CD4-positive, alpha-beta T cell treated with Interferon alpha-2 for 1 hour (primary cell): ENCODE measurements around the gene RAPGEF2.
"Not testable (repeated sequence)": the region's sequence is repeated elsewhere in the genome, so short reads cannot be mapped to it uniquely, and the experiment has no call there.

Source experiments
- DNase-seq, 2 donors: peaks; one replicate each; pipeline ENCODE4 v3.0.0-alpha.2; 2020 to 2022

RAPGEF2 gene

DNA sequence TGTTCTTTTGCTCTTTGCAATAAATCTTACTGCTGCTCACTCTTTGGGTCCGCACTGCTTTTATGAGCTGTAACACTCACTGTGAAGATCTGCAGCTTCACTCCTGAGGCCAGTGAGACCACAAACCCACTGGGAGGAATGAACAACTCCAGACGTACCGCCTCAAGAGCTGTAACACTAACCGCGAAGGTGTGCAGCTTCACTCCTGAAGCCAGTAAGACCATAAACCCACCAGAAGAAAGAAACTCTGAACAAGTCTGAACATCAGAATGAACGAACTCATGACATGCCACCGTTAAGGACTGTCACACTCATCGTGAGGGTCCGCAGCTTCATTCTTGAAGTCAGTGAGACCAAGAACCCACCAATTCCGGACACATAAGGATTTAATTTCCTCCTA lies 276.2 kb downstream of the RAPGEF2 start:
- not testable (repeated sequence) for DNase-seq

DNA sequence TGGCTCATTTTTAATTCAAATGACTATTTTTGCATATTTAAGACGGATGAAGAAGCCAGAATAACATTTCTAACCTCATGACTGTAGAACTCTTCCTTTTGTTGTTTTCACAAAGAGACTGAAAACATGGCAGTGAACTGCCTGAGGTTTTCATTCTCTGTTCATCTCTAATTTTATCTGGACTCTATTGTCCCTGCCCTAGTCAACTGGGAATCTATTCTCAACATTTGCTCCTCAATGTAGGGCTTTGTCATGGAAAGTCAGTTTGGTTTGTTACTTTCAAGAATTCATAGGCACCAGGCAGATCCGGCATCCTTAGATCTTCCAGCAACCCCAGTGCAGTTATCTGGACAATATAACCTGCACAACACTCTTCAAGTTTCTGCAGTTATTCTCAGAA lies 277.0 kb downstream of the RAPGEF2 start:
- DNase-seq, result no peak

DNA sequence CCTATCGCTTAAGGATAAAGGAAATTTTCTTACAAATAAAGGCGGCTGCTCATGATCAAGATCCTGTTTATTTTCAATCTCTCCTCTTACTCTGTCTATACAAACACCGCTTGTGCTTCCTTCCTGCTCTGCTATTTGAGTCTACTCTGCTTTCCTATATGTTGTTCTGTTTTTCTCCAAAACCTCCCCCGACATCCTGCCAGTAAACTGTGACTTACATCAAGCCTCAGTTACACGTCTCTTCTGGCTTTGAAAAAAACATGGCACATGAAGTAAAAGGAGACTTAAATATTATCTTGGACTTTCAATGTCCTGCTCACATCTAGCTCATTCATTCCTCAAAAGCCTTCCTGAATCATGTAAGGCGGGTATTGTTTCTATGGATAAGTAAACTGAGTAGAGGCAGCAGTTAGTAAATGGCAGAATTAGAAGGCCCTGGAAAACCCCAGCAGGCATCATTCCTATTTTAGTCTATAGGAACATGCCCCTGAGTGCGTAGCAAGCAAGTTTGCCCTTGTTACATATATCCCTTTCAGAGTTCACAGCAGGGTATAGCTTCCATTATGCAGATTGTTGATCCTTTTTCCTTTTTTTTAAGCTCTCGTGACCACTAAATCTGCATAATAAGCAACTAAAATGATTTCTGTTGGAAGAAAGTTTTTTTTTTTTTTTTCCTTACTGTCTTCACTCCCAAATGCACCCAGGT lies 280.1 kb downstream of the RAPGEF2 start:
- DNase-seq, result no peak

DNA sequence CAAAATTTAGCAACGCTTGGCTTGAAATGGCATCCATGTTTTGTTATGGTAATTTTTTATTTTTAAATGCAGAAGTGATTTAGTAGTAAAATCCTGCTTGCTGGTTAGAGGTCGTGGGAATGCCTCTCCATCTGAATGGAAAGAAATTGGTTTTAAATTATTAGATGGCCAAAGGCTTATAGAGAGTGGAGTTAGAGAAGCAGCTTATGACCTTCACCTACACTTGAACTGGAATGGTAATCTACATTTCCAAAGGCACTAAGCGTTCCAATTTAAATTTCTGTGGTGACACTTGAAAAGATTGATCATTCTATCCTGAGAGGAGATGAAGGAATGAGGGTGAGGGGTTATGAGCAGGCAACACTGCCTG lies 280.7 kb downstream of the RAPGEF2 start:
- no peak for DNase-seq

DNA sequence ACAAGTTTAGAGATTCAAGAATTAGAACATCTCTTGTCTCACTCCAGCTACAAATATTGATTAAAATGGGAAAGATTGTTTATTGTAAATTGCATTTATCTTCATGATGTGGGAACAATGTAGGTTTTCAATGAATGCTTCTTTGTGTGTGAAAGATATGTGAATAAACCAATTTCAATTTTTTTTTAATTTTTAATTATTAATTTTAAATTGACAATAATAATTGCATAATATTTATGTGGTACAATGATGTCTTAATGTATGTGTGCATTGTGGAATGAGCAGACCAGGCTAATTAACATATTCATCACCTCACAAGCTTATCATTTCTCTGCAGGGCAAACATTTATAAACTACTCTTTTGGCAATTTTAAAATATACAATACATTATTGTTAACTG lies 281.1 kb downstream of the RAPGEF2 start:
- DNase-seq, result no peak

DNA sequence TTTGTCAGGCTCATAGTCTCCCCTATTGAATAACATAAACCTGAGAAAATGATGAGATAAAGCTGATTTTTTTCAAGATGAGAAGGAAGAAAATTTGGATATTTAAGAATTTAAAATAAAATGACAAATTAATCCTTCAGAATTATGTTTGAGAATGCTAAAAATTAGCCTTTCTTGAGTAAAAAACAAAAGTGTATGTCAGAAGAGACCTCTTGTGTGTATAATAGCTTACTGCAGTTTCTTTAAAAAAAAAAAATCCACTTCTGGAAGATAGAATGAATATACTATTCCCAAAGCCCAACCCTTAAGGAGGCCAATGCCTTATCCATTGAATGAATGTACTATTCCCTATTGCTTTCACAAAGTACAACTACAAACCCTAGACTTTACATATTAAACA lies 281.8 kb downstream of the RAPGEF2 start:
- DNase-seq, result no peak

DNA sequence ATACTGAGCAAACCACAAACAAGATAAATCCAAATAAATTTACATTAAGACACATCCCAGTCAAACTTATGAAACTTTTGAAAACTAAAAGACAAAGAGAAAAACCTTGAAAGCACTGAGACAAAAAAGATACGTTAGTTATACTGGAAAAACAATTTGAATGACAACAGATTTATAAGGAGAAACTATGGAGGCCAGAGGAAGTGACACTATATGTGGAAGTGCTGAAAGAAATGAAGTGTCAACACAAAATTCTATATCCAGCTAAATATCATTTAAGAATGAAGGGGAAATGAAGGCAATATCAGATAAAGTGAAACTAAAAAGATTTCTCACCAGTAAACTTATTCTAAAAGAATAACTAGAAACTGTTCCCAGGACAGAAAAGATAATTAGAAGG lies 283.7 kb downstream of the RAPGEF2 start:
- no peak for DNase-seq

DNA sequence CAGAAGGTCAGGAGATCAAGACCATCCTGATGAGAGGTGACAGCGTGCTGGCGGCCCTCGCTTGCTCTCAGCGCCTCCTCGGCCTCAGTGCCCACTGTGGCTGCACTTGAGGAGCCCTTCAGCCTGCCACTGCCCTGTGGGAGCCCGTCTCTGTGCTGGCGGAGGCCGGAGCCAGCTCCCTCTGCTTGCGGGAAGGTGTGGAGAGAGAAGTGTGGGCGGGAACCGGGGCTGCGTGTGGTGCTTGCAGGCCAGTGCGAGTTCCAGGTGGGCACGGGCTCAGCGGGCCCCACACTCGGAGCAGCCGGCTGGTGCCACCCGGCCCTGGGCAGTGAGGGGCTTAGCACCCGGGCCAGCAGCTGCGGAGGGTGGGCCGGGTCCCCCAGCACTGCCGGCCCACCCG lies 286.9 kb downstream of the RAPGEF2 start:
- DNase-seq, result no peak

DNA sequence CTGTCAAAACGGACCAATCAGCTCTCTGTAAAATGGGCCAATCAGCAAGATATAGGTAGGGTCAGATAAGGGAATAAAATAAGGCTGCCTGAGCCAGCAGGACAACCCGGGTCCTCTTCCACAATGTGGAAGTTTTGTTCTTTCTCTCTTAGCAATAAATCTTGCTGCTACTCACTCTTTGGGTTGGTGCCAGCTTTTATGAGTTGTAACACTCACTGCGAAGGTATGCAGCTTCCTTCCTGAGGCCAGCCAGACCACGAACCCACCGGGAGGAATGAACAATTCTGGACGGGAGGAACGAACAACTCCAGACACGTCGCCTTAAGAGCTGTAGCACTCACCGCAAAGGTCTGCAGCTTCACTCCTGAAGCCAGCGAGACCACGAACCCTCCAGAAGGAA lies 287.8 kb downstream of the RAPGEF2 start:
- DNase-seq, result no peak

DNA sequence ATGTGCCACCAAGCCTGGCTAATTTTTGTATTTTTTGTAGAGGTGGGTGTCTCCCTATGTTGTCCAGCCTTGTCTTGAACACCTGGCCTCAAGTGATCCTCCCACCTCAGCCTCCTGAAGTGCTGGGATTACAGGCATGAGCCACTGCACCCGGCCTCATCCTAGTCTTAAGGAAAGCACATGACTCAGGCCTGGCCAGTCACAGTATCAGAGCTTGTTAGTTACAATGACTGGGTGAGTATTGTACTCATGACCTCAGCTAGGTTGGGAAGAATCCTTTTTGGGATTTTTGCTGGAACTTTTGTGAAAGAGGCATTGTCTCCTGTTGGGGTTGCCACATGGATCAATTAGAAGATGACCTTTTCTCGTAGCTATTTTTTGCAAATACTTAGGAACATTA lies 292.8 kb downstream of the RAPGEF2 start:
- no peak for DNase-seq

DNA sequence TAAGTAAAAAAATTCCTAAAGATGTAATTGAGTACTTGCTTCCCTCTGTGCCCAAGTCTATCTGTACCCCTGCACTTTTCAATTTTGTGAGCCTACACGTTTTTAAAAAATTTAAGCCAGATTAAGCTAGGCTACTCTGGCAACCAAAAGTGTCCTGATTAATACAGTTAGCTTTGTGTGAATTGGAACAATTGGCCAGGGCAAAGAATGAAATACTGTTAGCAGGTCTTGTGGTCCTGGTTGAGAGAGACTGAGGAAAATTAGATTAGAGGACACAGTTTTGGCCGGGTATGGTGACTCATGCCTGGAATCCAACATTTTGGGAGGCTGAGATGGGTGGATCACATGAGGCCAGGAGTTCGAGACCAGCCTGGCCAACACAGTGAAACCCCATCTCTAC lies 293.3 kb downstream of the RAPGEF2 start:
- no peak for DNase-seq

DNA sequence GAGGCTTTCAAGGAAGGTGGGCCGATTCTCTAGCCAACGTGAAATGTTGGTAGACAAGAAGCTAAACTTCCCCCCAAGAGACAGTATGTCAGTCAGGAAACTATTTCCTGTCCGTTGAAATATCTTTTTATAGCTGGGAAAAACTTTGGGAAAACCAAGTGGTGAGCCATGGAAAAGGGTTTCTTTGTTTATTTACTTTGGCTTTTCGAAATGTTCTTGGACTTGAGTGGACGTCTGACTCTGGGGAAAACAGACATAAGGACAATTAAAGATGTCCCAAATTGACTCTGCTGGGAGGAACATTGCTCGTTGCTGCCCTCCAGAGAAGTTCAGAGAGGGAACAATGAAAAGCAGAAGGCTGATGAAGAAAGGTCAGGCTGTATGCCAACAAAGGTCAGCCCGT lies 295.4 kb downstream of the RAPGEF2 start:
- no peak for DNase-seq

DNA sequence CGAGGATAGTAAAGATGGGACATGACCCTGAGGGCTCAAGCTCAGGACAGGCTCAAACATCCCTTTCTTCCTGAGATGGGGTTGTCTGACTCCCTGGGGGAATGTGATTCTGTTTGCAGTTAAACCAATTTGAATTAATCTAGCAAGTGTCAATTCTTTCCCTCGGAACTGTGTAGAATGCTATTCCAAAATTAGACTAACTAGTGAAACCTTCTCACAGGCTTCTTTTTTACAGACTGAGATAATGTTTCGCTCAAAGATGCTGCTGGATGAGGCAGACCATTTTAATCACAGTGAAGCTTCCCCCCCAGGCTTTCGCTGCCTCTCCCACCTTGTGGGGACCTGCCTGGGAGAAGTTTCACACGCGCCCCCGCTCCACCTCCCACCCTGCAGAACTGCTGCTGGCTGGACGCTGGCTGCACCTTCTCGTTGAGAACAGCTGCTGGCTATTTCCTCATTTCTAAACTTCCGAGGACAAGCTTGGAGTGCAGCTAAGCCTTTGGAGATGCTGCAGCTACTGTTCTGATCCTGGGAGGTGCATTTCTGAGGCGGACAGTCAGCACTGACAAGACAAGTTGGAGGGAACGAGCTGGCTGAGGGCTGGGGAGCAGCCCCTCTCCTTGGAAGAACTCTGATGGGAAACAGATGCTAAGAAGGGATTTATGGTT lies 297.8 kb downstream of the RAPGEF2 start:
- no peak for DNase-seq

DNA sequence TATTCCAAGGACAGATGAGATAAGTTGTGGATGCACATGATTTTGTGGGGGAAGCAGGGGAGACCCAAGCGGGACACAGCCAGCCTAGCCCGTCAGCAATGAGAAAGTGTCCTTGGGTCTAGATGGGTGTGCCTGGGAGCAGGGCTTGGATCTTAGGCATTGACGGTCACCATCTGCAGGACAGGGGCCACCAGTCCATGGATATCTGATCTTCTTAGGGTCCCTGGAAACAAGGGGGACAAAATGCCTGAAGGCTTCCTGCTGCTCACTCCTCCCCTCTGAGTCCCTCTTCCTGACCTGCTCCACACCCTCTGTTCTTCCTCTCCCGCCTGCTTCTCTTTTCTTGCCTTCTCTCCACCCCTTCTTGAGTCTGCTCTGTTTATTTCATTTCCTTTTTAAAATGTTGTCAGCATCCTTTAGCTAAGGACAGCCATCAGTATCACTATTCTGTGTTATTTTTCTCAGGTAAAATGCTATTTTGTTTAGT lies 298.4 kb downstream of the RAPGEF2 start:
- no peak for DNase-seq

DNA sequence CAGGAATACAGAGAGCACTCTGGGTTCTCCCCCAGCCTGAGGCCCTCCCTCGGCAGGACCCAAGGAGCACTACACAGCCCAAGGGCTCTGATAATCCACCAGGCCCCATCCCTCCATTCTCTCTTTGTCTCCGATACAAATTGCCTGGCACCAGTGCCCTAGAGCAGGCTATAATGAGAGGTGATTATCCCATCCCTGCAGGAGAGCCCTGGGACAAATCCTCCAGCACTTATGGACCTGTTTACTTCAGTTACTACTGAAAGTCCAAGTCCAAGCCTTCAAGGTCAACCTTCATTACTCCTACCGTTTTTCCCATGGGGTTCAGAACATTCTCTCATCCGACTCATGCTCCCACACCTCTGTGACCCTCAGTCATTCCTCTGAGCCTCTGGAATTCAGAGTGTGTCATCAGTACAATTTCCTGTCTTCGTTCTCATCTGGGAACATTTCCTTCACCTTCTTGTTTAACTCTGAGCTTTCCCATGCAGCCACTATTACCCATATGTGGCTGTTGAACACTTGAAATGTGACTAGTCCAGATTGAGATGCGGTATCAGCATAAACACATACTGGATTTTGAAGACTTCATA lies 299.0 kb downstream of the RAPGEF2 start:
- DNase-seq, result no peak
